PC-3 (cell line): Measurements from ENCODE around the gene NTRK2.

ENCODE experiments used
- EZH2 ChIP-seq: fragments of 300-600 bp; sonication (generic); IDR thresholded peaks from one replicate; pipeline ENCODE4 v1.6.1; 2017; ENCODE audit warnings: antibody characterized with exemption, mild to moderate bottlenecking, low read length; ENCODE audit not compliant: unreplicated experiment
- EZH2phosphoT487 ChIP-seq: fragments of 300-600 bp; sonication (generic); IDR thresholded peaks from 2 replicates; pipeline ENCODE4 v1.6.1; 2018; ENCODE audit warnings: mild to moderate bottlenecking, antibody characterized with exemption, low read length, borderline replicate concordance
- TF ChIP-seq, protein P1 (sequence below): fragments of 300-600 bp; sonication (generic); conservative IDR thresholded peaks from 2 replicates; pipeline ENCODE4 v1.5.1; 2017; ENCODE audit warnings: antibody characterized with exemption, low read depth, mild to moderate bottlenecking, low read length

DNA sequence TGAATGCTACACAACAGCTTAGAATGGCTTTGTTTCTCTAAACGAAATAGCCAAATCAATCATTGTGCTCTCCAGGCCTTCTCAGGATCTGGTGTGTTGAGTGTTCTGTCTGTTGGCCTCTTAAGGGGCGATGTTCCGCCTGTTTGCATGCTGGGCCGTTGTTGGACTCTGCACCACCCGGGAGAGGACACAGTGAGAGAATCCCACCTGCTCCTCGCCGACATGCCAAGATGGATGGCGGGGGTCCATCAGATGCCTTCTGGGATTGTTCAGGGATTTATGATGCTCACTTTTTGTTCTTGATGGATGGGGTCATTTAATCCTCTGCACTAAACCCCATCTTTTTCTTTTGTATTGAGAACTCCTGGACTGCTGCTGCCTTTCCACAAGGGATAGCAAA lies 159.9 kb downstream of the NTRK2 start:
- TF ChIP-seq EZH2 (no peak), EZH2phosphoT487 (no peak)
- TF ChIP-seq, protein P1, sequence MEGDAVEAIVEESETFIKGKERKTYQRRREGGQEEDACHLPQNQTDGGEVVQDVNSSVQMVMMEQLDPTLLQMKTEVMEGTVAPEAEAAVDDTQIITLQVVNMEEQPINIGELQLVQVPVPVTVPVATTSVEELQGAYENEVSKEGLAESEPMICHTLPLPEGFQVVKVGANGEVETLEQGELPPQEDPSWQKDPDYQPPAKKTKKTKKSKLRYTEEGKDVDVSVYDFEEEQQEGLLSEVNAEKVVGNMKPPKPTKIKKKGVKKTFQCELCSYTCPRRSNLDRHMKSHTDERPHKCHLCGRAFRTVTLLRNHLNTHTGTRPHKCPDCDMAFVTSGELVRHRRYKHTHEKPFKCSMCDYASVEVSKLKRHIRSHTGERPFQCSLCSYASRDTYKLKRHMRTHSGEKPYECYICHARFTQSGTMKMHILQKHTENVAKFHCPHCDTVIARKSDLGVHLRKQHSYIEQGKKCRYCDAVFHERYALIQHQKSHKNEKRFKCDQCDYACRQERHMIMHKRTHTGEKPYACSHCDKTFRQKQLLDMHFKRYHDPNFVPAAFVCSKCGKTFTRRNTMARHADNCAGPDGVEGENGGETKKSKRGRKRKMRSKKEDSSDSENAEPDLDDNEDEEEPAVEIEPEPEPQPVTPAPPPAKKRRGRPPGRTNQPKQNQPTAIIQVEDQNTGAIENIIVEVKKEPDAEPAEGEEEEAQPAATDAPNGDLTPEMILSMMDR: no peak
